ENCODE results near the gene POU3F1. TPM values are rescaled to one million over a fixed set of nuclear protein-coding genes. Genes with fewer than 3 reads are reported as not detected.

Gene POU3F1
- total RNA-seq, 4 donors from 2014 or later = 19.1 to 53.3 (median 35.4) TPM

DNA sequence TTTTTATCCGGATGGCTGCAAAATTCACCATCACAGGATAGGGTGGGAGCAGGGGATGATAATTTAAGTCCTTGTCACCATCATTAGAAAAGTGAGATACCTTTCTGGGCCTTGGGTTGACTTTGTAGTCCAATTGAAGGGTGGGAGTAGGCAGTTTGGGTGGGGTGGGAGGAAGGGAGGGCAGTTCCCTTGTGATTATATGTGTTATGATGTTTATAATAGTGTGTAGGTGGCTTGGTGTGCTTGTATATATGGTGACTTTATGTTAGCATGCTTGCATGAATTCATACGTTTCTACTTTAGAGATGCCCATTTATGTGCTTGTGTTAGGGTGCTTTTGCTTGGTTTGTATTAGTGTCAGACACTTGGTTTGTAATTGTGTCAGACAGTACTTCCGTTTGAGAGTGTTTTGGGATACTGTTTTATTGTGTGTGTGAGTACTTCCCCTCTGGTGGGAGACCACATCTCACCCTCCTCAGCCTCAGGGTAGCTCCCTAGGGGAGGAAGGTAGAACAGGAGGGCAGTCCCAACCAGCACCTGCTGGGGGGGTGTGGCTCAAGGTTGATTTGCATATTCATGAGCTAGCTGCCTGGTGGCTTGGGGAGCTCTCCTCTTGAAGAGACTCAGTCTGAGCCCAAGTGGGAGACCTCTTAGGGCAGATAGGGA is 6.3 kb upstream of the POU3F1 start:
- TF ChIP-seq, protein P1, sequence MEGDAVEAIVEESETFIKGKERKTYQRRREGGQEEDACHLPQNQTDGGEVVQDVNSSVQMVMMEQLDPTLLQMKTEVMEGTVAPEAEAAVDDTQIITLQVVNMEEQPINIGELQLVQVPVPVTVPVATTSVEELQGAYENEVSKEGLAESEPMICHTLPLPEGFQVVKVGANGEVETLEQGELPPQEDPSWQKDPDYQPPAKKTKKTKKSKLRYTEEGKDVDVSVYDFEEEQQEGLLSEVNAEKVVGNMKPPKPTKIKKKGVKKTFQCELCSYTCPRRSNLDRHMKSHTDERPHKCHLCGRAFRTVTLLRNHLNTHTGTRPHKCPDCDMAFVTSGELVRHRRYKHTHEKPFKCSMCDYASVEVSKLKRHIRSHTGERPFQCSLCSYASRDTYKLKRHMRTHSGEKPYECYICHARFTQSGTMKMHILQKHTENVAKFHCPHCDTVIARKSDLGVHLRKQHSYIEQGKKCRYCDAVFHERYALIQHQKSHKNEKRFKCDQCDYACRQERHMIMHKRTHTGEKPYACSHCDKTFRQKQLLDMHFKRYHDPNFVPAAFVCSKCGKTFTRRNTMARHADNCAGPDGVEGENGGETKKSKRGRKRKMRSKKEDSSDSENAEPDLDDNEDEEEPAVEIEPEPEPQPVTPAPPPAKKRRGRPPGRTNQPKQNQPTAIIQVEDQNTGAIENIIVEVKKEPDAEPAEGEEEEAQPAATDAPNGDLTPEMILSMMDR (IDR thresholded peaks at IDR 0.05) = no peak
- no peak for TF ChIP-seq POLR2A (IDR thresholded peaks at IDR 0.05)
- intact Hi-C loops (cut with DNase I; ENCODE audit: low total_unique reads) = no loop called here
- 33 to 34% methylated on average over 3 of the region's 3 CpGs for WGBS, 2 donors
- no peak for DNase-seq (ENCODE audit: low spot score in 2 of 2)
- H3K4me3 ChIP-seq (ENCODE audit: low read depth, poor library complexity, severe bottlenecking) = no peak overlapping the region

DNA sequence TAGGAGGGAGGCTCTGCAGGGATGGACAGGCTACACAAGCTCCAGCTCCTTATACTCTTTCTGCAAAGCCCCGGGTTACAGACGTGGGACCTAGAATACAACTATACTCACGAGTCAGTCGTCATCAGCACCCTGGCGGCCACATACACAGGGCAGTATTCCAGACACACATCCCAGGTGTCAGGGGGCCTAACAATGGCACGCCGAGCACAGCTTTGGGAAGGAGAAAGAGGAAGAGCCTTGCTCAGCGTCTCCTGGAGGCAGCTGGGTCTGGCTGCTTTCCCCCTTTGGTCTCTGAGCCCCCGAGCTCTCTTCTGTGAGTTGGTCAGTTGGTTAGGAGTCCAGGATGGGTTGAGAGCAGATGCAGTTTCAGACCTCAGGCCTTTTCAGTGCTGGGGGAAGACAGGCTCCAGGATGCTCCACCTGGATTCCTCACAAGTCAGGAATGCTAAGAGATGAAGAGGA is 4.5 kb upstream of the POU3F1 start:
- DNase-seq (ENCODE audit: low spot score in 2 of 2) = no peak
- WGBS, 2 donors = 46 to 74% methylated on average over 9 of the region's 9 CpGs
- no peak overlapping the region for H3K4me3 ChIP-seq (ENCODE audit: low read depth, poor library complexity, severe bottlenecking)
- intact Hi-C loops (cut with DNase I; ENCODE audit: low total_unique reads) = no loop called here
- TF ChIP-seq, protein P1 (IDR thresholded peaks at IDR 0.05) = no peak
- TF ChIP-seq POLR2A (IDR thresholded peaks at IDR 0.05) = no peak

DNA sequence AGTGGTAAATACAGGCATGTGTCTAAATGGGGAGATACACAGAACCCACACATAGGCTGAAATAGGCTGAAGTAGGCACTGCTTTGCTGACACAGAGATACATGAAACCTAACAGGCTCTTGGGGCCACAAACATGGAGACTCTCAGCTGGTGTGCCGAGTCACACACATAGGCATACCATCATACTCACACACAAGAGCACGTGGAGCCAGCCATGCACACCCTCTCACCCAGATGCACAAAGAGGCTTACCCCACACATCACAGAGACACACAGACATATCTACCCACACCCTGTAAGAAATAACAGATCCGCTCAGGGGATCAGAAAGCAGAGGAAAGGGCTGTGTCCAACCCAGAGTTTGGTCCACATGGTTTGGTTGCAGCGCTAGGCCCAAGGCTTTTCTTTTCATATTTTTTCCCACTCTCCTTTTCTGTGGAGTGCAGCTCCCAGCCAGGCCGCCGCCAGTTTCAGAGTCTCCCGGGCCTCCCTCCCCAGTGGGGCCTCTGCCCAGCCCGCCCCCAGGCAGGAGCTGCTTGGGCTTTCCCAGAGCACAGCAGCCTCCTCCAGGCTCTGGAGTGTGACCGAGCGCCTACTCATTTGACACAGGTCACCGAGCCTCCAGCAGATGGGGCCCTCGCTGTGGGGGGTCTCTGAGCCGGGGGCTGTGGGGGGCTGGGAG is 3.9 kb upstream of the POU3F1 start:
- intact Hi-C loops (cut with DNase I; ENCODE audit: low total_unique reads) = no loop called here
- DNase-seq (ENCODE audit: low spot score in 2 of 2) = no peak
- H3K4me3 ChIP-seq (ENCODE audit: low read depth, poor library complexity, severe bottlenecking) = no peak overlapping the region
- 48% methylated on average over 13 of the region's 13 CpGs for WGBS, 2 donors
- TF ChIP-seq, protein P1 (IDR thresholded peaks at IDR 0.05) = no peak
- TF ChIP-seq POLR2A (IDR thresholded peaks at IDR 0.05) = no peak

DNA sequence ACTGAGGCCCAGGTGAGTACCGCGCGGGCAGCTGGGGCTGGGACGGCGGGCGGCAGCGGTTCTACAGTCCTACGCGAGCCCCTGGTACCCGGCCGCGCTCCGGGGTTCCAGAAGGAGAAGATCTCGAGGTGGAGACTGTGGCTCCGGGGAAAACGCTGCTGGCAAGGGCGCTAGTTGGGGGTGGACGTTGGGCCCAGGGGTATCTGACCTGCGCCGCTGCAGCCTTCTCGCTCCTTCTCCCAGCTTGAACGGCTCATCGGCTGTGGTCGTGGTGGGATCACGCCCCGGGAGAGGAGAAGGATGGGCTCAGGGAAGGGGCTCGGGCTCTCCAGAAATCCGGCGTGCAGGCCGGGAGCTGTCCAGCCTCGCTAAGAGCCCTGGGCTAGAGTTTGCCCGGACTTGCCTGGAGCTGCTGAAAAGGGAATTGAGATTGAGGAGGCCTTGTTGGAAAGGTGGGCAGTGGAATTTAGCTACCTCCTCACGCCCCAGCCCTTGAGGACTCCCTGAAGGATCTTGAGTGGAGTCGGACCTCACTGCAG is 1.1 kb upstream of the POU3F1 start:
- DNase-seq (ENCODE audit: low spot score in 2 of 2) = no peak
- peak overlapping the region; percentile 33 for H3K4me3 ChIP-seq (ENCODE audit: low read depth, poor library complexity, severe bottlenecking)
- intact Hi-C loops (cut with DNase I; ENCODE audit: low total_unique reads) = no loop called here
- 11 to 13% methylated on average over 32 to 34 of the region's 34 CpGs for WGBS, 2 donors
- TF ChIP-seq, protein P1 (IDR thresholded peaks at IDR 0.05) = no peak
- no peak for TF ChIP-seq POLR2A (IDR thresholded peaks at IDR 0.05)

DNA sequence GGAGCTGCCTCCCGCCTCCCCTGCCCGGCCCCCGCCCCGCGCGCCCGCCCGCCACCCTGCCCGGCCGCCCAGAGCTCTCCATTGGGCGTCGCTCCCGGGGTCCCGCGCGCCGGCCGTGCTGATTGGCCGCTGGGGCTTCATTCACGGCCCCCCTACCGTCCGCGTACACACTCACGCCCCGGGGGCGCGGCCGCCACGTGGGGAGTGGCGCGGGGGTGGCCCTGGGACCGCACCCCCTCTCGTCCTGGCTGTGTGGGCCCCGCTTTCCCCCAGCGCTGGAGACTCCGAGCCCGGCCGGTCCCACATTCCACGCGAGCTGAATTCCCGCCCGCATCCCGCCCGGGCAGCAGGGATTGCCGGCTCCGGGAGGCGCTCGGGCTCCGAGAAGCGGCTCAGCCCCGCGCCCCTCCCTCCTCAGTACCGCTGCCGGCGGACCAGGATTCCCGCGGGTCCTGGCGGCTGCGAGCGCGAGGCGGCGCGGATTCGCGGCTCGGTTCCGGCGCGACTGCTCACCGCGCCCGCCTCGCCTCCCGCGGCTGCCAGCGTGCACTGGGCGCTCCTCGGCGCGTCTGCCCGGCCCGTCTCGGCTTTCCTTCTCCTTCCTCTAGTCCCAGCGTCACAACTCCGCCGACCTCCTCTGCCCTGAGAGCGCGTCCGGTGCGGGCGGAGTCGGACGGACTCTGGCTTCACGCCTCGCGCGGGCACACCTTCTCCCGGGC is 450 bp upstream of the POU3F1 start:
- intact Hi-C loops (cut with DNase I; ENCODE audit: low total_unique reads) = no loop called here
- DNase-seq (ENCODE audit: low spot score in 2 of 2) = peak; percentile 78 to 96
- TF ChIP-seq POLR2A (IDR thresholded peaks at IDR 0.05) = no peak
- TF ChIP-seq, protein P1 (IDR thresholded peaks at IDR 0.05) = no peak

More for the DNA sequence above, 450 bp upstream of the POU3F1 start:
- 1 to 3% methylated on average over 17 to 55 of the region's 99 CpGs for WGBS, 2 donors
- H3K4me3 ChIP-seq (ENCODE audit: low read depth, poor library complexity, severe bottlenecking) = peak overlapping the region; percentile 33
